Measurements from ENCODE around the gene METTL6. TPM values are rescaled to one million over a fixed set of nuclear protein-coding genes. Genes with fewer than 3 reads are reported as not detected.

The METTL6 gene
- total and polyA plus RNA-seq, 2 of the 4 experiments (the other 2 are of a cell fraction), result 15.4 to 21.5 TPM

DNA sequence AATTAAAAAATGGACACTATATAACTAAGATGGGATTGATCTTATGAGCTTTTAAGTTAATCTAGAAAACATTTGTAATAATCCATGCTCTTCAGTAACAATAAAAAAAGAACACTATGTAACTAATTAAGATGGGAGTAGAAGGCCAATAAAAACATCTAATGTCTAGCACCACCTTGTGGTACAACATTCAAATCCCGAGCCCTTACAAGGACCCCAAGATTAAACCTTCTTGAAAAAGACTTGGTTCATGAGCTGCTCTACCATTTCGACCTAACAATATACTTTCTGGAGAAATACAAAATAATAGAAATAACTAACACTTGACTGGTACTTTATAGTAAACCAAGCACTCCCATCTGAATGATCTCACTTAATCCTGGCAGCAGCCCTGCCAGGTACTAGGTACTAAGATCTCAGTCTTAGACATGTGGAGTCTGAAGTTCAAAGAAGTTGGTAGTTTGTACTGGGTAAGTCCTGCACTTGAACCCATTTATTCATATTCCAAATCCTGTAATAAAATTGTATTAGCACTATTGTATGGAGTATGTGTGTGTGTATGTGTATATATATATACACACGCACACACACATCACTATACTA is 21.8 kb downstream of the METTL6 start:
- BruUV-seq (replicated peaks), result no TSS peak
- Histone ChIP-seq H3K23ac (ENCODE audit: low read depth, low read length) (no peak overlapping the region), H3K4ac (ENCODE audit: low read depth, low read length) (no peak overlapping the region), H3K9me3 (ENCODE audit: control insufficient read depth, insufficient read depth, low read length) (no peaks in the 10 kb centered on the region), H3K56ac (ENCODE audit: extremely low read depth, insufficient read depth, low read length) (no peak overlapping the region), H4K5ac (ENCODE audit: low read depth, low read length) (no peak overlapping the region), H2AFZ (replicated peaks; ENCODE audit: low read length, poor library complexity) (no peak overlapping the region), H2BK120ac (ENCODE audit: low read depth, low read length) (no peak overlapping the region), H2BK5ac (ENCODE audit: low read depth, low read length, poor library complexity, severe bottlenecking) (no peak overlapping the region), H3K79me1 (ENCODE audit: low read depth in 1 of 2, low read length in 2 of 2) (no peaks in the 10 kb centered on the region), H2BK20ac (ENCODE audit: low read depth, low read length) (no peak overlapping the region), H4K8ac (ENCODE audit: low read depth in 2 of 2, low read length in 2 of 2) (no peak overlapping the region), H3K27ac (ENCODE audit: insufficient read depth, low read length) (no peak overlapping the region), H2AK5ac (ENCODE audit: low read depth, low read length) (no peak overlapping the region), H3K4me3 (ENCODE audit: insufficient read depth, low read depth, low read length) (no peak overlapping the region), H4K20me1 (ENCODE audit: insufficient read depth, low read length) (no peaks in the 10 kb centered on the region), H3K4me1 (ENCODE audit: control insufficient read depth, insufficient read depth, low read length) (no peaks in the 10 kb centered on the region), H3K14ac (replicated peaks; ENCODE audit: low read depth, low read length) (no peak overlapping the region), H3K9me1 (ENCODE audit: insufficient read depth, low read length) (0 out of 2 replicates have a peak, but pooled peaks cover 3% of the 10 kb centered on the region), H3K36me3 (ENCODE audit: control insufficient read depth, insufficient read depth, low read length) (peaks cover 9% of the 10 kb centered on the region), H3K27me3 (ENCODE audit: control insufficient read depth, insufficient read depth, low read length) (no peaks in the 10 kb centered on the region), H3K18ac (ENCODE audit: low read depth, low read length) (no peak overlapping the region), H3K4me2 (ENCODE audit: low read depth, low read length) (no peak overlapping the region), H2AK9ac (replicated peaks; ENCODE audit: low read depth, low read length, poor library complexity) (no peak overlapping the region), H3K9ac (ENCODE audit: low read depth, low read length) (no peak overlapping the region), H4K91ac (ENCODE audit: insufficient read depth, low read depth, low read length) (no peak overlapping the region), H2BK15ac (ENCODE audit: low read depth, low read length) (no peak overlapping the region)
- intact Hi-C loops (cut with micrococcal nuclease) (loop anchor here (1.0 to 10.0 kb wide), 3 partner anchors 137 to 301 kb away; no protein-coding TSS in a partner anchor), in situ Hi-C loops (cut with MboI; ENCODE audit: low sequenced_read_pairs) (no loop called here), dilution Hi-C loops (cut with HindIII; ENCODE audit: low sequenced_read_pairs, unreplicated experiment) (no loop called here)
- ATAC-seq (ENCODE audit: low read depth) (peak; percentile 77), DNase-seq (peak; percentile 71)
- WGBS, 2 experiments (ENCODE audit: extremely low coverage in 2 of 2, insufficient read length in 1 of 2), result no CpG with 5 or more reads among the region's 3 CpGs
- ChIA-PET POLR2A (ENCODE audit: unreplicated experiment) (no interaction called here), CTCF (interaction anchor here (0.7 to 1.9 kb wide), 10 partner anchors 14 to 297 kb away, joined by 3 to 25 read pairs (median 4); no protein-coding TSS in a partner anchor)
- TF ChIP-seq CHD1 (IDR thresholded peaks at IDR 0.05; ENCODE audit: low read depth, low read length), result no peak
- TF ChIP-seq, protein P1, sequence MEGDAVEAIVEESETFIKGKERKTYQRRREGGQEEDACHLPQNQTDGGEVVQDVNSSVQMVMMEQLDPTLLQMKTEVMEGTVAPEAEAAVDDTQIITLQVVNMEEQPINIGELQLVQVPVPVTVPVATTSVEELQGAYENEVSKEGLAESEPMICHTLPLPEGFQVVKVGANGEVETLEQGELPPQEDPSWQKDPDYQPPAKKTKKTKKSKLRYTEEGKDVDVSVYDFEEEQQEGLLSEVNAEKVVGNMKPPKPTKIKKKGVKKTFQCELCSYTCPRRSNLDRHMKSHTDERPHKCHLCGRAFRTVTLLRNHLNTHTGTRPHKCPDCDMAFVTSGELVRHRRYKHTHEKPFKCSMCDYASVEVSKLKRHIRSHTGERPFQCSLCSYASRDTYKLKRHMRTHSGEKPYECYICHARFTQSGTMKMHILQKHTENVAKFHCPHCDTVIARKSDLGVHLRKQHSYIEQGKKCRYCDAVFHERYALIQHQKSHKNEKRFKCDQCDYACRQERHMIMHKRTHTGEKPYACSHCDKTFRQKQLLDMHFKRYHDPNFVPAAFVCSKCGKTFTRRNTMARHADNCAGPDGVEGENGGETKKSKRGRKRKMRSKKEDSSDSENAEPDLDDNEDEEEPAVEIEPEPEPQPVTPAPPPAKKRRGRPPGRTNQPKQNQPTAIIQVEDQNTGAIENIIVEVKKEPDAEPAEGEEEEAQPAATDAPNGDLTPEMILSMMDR (conservative IDR thresholded peaks at IDR 0.05; ENCODE audit: low read depth, low read length), result peak; percentile 65
- TF ChIP-seq RAD21 (IDR thresholded peaks at IDR 0.05; ENCODE audit: low read length), result peak; percentile 68
- no peak for TF ChIP-seq CEBPB (IDR thresholded peaks at IDR 0.05; ENCODE audit: low read depth, low read length)
- peak; percentile 78 for TF ChIP-seq SMC3 (IDR thresholded peaks at IDR 0.05; ENCODE audit: low read depth, low read length)
